ENCODE measurements around the gene EPN2.

EPN2 gene

GRCh38 chr17:19247473-19247872 lies 10.3 kb downstream of the EPN2 start:
- Histone ChIP-seq H3K36me3 (ENCODE audit: control insufficient read depth, insufficient read depth, low read length) (no peaks in the 10 kb centered on the region), H3K9me3 (ENCODE audit: control insufficient read depth, low read length) (no peaks in the 10 kb centered on the region), H3K4me1 (ENCODE audit: control insufficient read depth, insufficient read depth, low read length) (peaks cover 27% of the 10 kb centered on the region), H3K9ac (ENCODE audit: low read length) (peak overlapping the region; percentile 9), H3K27me3 (ENCODE audit: control insufficient read depth, insufficient read depth, low read length) (no peaks in the 10 kb centered on the region), H3K4me3 (ENCODE audit: low read length) (no peak overlapping the region)

DNA sequence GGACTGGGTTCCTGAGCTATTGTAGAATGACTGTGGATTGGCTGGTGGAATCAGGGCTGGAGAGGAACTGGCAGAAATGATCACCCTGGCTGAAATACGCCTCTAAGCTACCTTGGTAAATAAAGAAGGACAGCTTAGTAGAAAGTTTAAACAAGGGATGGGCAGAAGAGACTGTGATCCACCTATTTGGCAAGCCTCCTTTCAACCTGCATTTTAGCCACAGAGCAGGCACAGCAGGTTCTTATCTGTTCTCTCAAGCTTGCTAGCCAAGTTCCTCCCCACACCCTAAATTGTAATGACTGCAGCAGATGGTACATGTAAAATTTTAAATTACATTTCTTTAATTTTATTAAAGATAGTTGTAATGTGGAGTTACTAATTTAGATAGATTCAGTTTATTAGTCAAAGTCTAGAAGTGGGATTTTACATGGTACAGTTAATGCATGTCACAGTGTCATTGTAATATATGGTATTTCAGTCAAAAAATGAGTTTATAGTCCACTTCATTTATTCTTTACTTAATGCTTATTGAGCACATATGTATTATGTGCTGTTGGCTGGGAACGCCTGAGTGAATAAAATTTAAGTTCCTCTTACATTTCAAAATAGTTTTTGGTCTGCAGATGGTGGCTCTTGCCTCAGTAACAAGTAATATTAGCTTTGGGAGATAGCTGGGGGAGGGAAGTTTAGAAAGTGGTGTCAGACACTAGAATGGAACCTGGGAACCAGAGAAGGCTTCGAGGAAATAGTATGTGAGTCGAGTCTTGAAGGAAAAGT lies 11.2 kb downstream of the EPN2 start:
- Histone ChIP-seq H3K9me3 (ENCODE audit: control insufficient read depth, low read length) (no peaks in the 10 kb centered on the region), H3K27me3 (ENCODE audit: control insufficient read depth, insufficient read depth, low read length) (no peaks in the 10 kb centered on the region), H3K9ac (ENCODE audit: low read length) (peak overlapping the region; percentile 9), H3K36me3 (ENCODE audit: control insufficient read depth, insufficient read depth, low read length) (no peaks in the 10 kb centered on the region), H3K4me1 (ENCODE audit: control insufficient read depth, insufficient read depth, low read length) (peaks cover 21% of the 10 kb centered on the region), H3K4me3 (ENCODE audit: low read length) (no peak overlapping the region)

- no peaks in the 10 kb centered on the region for H3K27me3 ChIP-seq (ENCODE audit: control insufficient read depth, insufficient read depth, low read length)
- H3K4me1 ChIP-seq (ENCODE audit: control insufficient read depth, insufficient read depth, low read length): peaks cover 21% of the 10 kb centered on the region
- no peak overlapping the region for H3K4me3 ChIP-seq (ENCODE audit: low read length)
- no peaks in the 10 kb centered on the region for H3K9me3 ChIP-seq (ENCODE audit: control insufficient read depth, low read length)
- H3K36me3 ChIP-seq (ENCODE audit: control insufficient read depth, insufficient read depth, low read length): no peaks in the 10 kb centered on the region
- H3K9ac ChIP-seq (ENCODE audit: low read length): no peak overlapping the region
These were observed 11.9 kb downstream of the EPN2 start for GRCh38 chr17:19248928-19249574.

DNA sequence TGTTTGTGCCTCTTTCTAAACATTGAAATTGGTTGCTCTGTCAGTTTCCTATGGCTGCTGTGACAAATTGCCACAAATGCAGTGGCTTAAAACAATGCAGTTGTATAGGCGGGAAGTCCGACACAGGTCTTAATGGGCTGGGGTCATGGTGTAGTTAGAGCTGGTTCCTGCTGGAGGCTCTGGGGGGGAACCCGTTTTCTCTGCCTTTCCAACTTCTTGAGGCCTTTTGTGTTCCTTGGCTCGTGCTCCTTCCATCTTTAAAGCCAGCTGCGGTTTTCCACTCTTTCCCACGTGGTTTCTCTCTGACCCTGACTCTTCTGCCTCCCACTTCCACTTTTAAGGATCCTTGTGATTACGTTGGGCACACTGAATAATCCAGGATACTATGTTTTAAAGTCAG lies 12.5 kb downstream of the EPN2 start:
- no peak overlapping the region for H3K9ac ChIP-seq (ENCODE audit: low read length)

GRCh38 chr17:19250421-19251173 lies 13.4 kb downstream of the EPN2 start:
- H3K4me3 ChIP-seq (ENCODE audit: low read length): no peak overlapping the region
- peaks cover 21% of the 10 kb centered on the region for H3K4me1 ChIP-seq (ENCODE audit: control insufficient read depth, insufficient read depth, low read length)
- H3K36me3 ChIP-seq (ENCODE audit: control insufficient read depth, insufficient read depth, low read length): no peaks in the 10 kb centered on the region
- peak overlapping the region; percentile 22 for H3K9ac ChIP-seq (ENCODE audit: low read length)
- no peaks in the 10 kb centered on the region for H3K9me3 ChIP-seq (ENCODE audit: control insufficient read depth, low read length)
- no peaks in the 10 kb centered on the region for H3K27me3 ChIP-seq (ENCODE audit: control insufficient read depth, insufficient read depth, low read length)

More for the DNA sequence above, 12.5 kb downstream of the EPN2 start:
- Histone ChIP-seq H3K27me3 (ENCODE audit: control insufficient read depth, insufficient read depth, low read length) (no peaks in the 10 kb centered on the region), H3K4me3 (ENCODE audit: low read length) (no peak overlapping the region), H3K9me3 (ENCODE audit: control insufficient read depth, low read length) (no peaks in the 10 kb centered on the region), H3K4me1 (ENCODE audit: control insufficient read depth, insufficient read depth, low read length) (peaks cover 21% of the 10 kb centered on the region), H3K36me3 (ENCODE audit: control insufficient read depth, insufficient read depth, low read length) (no peaks in the 10 kb centered on the region)

DNA sequence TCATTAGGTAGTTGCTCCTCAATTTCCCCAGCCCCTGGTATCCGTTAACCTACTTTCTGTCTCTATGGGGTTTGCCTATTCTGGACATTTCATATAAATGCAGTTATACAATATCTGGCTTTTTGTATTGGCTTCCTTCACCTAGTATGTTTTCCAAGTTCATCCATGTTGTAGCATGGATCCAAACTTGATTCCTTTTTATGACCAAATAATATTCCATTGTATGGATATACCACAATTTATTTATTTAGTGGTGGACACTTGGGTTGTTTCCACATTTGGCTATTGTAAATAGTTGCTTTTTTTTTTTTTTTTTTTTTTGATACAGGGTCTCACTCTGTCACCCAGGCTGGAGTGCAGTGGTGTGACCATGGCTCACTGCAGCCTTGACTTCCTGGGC lies 15.9 kb downstream of the EPN2 start:
- Histone ChIP-seq H3K9ac (ENCODE audit: low read length) (no peak overlapping the region), H3K9me3 (ENCODE audit: control insufficient read depth, low read length) (no peaks in the 10 kb centered on the region), H3K4me3 (ENCODE audit: low read length) (no peak overlapping the region), H3K4me1 (ENCODE audit: control insufficient read depth, insufficient read depth, low read length) (peaks cover 11% of the 10 kb centered on the region), H3K27me3 (ENCODE audit: control insufficient read depth, insufficient read depth, low read length) (no peaks in the 10 kb centered on the region), H3K36me3 (ENCODE audit: control insufficient read depth, insufficient read depth, low read length) (no peaks in the 10 kb centered on the region)

- Histone ChIP-seq H3K4me3 (ENCODE audit: low read length) (no peak overlapping the region), H3K4me1 (ENCODE audit: control insufficient read depth, insufficient read depth, low read length) (no peaks in the 10 kb centered on the region)
These were observed 17.5 kb downstream of the EPN2 start for GRCh38 chr17:19254651-19255050.

GRCh38 chr17:19255279-19255678 lies 18.1 kb downstream of the EPN2 start:
- no peaks in the 10 kb centered on the region for H3K27me3 ChIP-seq (ENCODE audit: control insufficient read depth, insufficient read depth, low read length)
- no peaks in the 10 kb centered on the region for H3K9me3 ChIP-seq (ENCODE audit: control insufficient read depth, low read length)
- no peaks in the 10 kb centered on the region for H3K36me3 ChIP-seq (ENCODE audit: control insufficient read depth, insufficient read depth, low read length)
- H3K4me1 ChIP-seq (ENCODE audit: control insufficient read depth, insufficient read depth, low read length): no peaks in the 10 kb centered on the region
- no peak overlapping the region for H3K9ac ChIP-seq (ENCODE audit: low read length)
- H3K4me3 ChIP-seq (ENCODE audit: low read length): no peak overlapping the region

More at GRCh38 chr17:19254651-19255050, 17.5 kb downstream of the EPN2 start:
- Histone ChIP-seq H3K9ac (ENCODE audit: low read length) (no peak overlapping the region), H3K9me3 (ENCODE audit: control insufficient read depth, low read length) (no peaks in the 10 kb centered on the region), H3K27me3 (ENCODE audit: control insufficient read depth, insufficient read depth, low read length) (no peaks in the 10 kb centered on the region), H3K36me3 (ENCODE audit: control insufficient read depth, insufficient read depth, low read length) (no peaks in the 10 kb centered on the region)

GRCh38 chr17:19258371-19258770 lies 21.2 kb downstream of the EPN2 start:
- Histone ChIP-seq H3K9ac (ENCODE audit: low read length) (no peak overlapping the region), H3K4me3 (ENCODE audit: low read length) (no peak overlapping the region), H3K36me3 (ENCODE audit: control insufficient read depth, insufficient read depth, low read length) (no peaks in the 10 kb centered on the region), H3K4me1 (ENCODE audit: control insufficient read depth, insufficient read depth, low read length) (peaks cover 9% of the 10 kb centered on the region), H3K27me3 (ENCODE audit: control insufficient read depth, insufficient read depth, low read length) (no peaks in the 10 kb centered on the region), H3K9me3 (ENCODE audit: control insufficient read depth, low read length) (no peaks in the 10 kb centered on the region)

- no peaks in the 10 kb centered on the region for H3K36me3 ChIP-seq (ENCODE audit: control insufficient read depth, insufficient read depth, low read length)
- no peak overlapping the region for H3K9ac ChIP-seq (ENCODE audit: low read length)
- no peak overlapping the region for H3K4me3 ChIP-seq (ENCODE audit: low read length)
- H3K9me3 ChIP-seq (ENCODE audit: control insufficient read depth, low read length): no peaks in the 10 kb centered on the region
- no peaks in the 10 kb centered on the region for H3K27me3 ChIP-seq (ENCODE audit: control insufficient read depth, insufficient read depth, low read length)
- H3K4me1 ChIP-seq (ENCODE audit: control insufficient read depth, insufficient read depth, low read length): peaks cover 21% of the 10 kb centered on the region
These were observed 23.8 kb downstream of the EPN2 start for GRCh38 chr17:19260958-19261357.

GRCh38 chr17:19261426-19261825 lies 24.3 kb downstream of the EPN2 start:
- Histone ChIP-seq H3K4me3 (ENCODE audit: low read length) (no peak overlapping the region), H3K9ac (ENCODE audit: low read length) (no peak overlapping the region), H3K27me3 (ENCODE audit: control insufficient read depth, insufficient read depth, low read length) (no peaks in the 10 kb centered on the region), H3K4me1 (ENCODE audit: control insufficient read depth, insufficient read depth, low read length) (peaks cover 21% of the 10 kb centered on the region), H3K9me3 (ENCODE audit: control insufficient read depth, low read length) (no peaks in the 10 kb centered on the region), H3K36me3 (ENCODE audit: control insufficient read depth, insufficient read depth, low read length) (no peaks in the 10 kb centered on the region)
